Keratinocyte (primary cell): ENCODE measurements around the gene TYW1B.
"Not testable (repeated sequence)": the region's sequence is repeated elsewhere in the genome, so short reads cannot be mapped to it uniquely, and the experiment has no call there.

Experiments
- CTCF ChIP-seq, 3 experiments: IDR thresholded peaks in 1 of 3; conservative IDR thresholded peaks in 1 of 3; optimal IDR thresholded peaks in 1 of 3; 2 replicates in 2 of 3; 3 replicates in 1 of 3; pipeline versions ENCODE3 to v1.5.1; 2011; ENCODE audit warnings: low read length in 3 of 3, mild to moderate bottlenecking in 3 of 3, moderate library complexity in 2 of 3, control low read depth in 1 of 3, inconsistent platforms in 1 of 3; ENCODE audit not compliant: insufficient read depth in 2 of 3; ENCODE audit errors: extremely low read depth in 1 of 3
- EZH2 ChIP-seq: IDR thresholded peaks from one replicate; pipeline ENCODE4 v1.6.1; 2012; ENCODE audit warnings: inconsistent platforms, mild to moderate bottlenecking, low read length, moderate library complexity

- not testable (repeated sequence) for TF ChIP-seq EZH2; CTCF (optimal IDR thresholded peaks at IDR 0.05 in 1 of 3, IDR thresholded peaks at IDR 0.05 in 1 of 3, conservative IDR thresholded peaks at IDR 0.05 in 1 of 3; ENCODE audit: extremely low read depth in 1 of 3, insufficient read depth in 2 of 3, low read length in 3 of 3)
Observed at GRCh38 chr7:72772627-72773026, 55.4 kb downstream of the TYW1B start.
